ENCODE results near the gene TMEM92.
A peak's percentile ranks its signal among the peaks of the same experiment; 100 is the strongest.

TMEM92 gene

GRCh38 chr17:50274142-50274896 is at the start of gene TMEM92:
TSS of gene TMEM92 (plus strand) at chr17:50274466. CDS start at chr17:50274502, 36 bp downstream.
- peak; percentile 51 for DNase-seq

DNA sequence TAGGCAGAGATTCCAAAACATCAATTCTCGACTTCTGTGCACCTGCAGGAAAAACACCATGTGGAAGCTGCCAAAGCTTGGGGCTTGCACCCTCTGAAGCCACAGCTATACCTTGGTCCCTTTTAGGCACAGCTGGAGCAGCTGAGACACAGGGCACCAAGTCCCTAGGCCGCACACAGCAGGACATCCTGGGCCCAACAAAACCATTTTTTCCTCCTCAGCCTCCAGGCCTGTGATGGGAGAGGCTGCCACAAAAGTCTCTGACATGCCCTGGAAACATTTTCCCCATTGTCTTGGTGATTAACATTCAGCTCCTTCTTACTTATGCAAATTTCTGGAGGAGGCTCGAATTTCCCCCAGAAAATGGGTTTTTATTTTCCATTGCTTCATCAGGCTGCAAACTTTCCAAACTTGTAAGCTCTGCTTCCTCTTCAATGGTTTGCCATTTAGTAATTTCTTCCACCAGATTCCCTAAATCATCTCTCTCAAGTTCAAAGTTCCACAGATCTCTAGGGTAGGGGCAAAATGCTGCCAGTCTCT is 48.5 kb upstream of the TMEM92 start:
- no peak for DNase-seq

GRCh38 chr17:50234581-50234980 is 39.7 kb upstream of the TMEM92 start:
- DNase-seq = no peak

GRCh38 chr17:50237901-50238300 is 36.4 kb upstream of the TMEM92 start:
- DNase-seq = no peak

DNA sequence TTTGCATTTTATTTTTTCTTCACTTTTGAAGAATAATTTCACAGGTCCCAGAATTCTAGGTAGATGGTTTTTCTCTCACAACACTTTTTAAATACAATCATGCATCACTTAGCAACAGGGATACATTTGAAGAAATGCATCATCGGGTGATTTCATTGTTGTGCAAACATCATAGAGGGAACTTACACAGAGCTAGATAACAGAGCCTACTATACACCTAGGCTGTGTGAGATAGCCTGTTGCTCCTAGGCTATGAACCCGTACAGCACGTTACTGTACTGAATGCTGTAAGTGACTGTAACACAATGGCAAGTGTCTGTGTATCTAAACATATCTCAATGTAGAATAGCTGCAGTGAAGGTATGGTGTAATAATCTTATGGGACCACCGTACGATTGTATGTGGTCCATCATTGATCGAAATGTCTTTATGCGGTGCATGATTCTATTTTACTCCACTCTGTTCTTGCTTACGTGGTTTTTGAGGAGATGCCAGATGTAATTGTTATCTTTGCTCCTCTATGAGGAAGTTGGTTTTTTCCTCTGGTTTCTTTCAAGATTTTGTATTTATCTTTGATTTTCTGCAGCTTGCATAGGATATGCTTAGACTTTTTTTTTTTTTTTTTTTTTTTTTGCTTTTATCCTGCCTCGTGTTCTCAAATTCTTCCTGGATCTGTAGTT is 35.5 kb upstream of the TMEM92 start:
- no peak for DNase-seq

GRCh38 chr17:50239937-50240336 is 34.3 kb upstream of the TMEM92 start:
- no peak for DNase-seq

DNA sequence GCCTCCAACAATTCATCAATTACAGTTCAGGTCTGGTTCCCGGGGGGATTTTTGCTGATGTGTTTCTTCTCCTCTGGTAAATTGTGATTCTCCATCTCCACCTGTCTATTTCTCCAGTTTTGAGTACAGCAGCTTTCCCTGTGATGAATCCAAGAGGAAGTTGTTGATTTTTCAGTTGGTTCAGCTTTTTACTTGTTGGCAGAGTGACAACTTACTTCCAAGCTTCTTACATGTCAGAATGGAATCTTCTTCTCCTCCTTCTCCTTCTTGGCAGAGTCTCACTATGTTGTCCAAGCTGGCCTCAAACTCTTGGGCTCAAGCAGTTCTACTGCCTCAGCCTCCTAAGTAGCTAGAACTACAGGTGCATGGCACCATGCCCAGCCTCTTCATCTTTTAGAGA is 33.4 kb upstream of the TMEM92 start:
- no peak for DNase-seq

DNA sequence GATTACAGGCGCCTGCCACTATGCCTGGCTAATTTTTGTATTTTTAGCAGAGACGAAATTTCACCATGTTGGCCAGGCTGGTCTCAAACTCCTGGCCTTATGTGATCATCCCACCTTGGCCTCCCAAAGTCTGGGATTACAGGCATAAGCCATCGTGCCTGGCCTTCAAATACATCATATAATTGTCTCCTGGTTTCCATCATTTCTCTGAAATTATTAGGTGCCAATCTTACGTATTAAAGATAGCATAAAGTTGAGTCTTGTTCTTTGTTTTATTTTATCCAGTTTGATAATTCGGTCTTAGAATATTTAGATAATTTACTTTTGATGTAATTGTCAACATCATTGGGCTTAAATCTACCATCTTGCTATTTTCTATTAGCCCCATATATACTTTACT is 32.8 kb upstream of the TMEM92 start:
- DNase-seq = no peak

- DNase-seq = no peak
Measured at GRCh38 chr17:50244771-50245170, 29.5 kb upstream of the TMEM92 start.

GRCh38 chr17:50248255-50248654 is 26.0 kb upstream of the TMEM92 start:
- no peak for DNase-seq

- DNase-seq = no peak
Measured at GRCh38 chr17:50252781-50253180, 21.5 kb upstream of the TMEM92 start.

DNA sequence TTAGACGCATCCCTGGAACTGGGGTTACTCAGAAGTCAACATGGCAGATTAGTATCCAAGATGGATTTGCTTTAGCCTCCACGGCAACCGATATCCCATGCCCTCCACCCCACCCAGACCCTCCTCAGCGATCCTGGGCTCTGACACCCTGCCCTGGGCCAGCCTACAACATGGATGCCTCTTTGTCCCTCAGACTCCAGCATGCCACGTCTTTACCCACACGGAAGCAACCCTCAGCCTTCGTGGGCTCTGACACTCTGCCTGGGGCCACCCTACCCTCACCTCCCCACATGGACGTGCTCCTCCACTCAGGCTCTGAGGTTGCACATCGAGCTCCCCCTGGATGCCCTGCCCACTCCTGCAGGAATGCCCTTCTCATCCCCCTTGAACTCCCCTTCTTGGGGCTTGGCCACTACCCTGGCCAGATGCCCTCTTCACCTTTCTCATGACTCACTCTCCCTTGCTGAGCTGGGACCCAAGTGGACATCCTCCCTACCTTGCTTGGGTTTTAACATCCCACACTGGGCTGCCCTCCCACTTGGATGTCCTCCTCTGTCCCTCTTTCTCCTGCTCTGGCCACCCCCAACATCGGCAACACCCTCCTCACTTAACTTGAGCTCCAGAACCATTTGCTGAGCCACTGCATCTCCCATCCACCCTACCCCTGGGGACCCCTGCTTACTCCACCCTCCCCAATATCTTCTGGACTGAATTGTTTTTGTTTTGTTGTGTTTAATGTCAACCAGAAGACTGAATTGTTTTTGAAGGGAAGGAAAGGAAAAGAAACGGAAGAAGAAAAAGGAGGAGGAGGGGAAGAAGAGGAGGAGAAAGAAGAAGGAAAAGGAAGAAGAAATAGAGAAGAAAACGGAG is 18.3 kb upstream of the TMEM92 start:
- peak; percentile 38 for DNase-seq

- no peak for DNase-seq
Measured at GRCh38 chr17:50256826-50257618, 17.2 kb upstream of the TMEM92 start.

GRCh38 chr17:50257676-50258224 is 16.5 kb upstream of the TMEM92 start:
- peak; percentile 52 for DNase-seq

- DNase-seq = no peak
Measured at GRCh38 chr17:50258647-50259476, 15.4 kb upstream of the TMEM92 start.

DNA sequence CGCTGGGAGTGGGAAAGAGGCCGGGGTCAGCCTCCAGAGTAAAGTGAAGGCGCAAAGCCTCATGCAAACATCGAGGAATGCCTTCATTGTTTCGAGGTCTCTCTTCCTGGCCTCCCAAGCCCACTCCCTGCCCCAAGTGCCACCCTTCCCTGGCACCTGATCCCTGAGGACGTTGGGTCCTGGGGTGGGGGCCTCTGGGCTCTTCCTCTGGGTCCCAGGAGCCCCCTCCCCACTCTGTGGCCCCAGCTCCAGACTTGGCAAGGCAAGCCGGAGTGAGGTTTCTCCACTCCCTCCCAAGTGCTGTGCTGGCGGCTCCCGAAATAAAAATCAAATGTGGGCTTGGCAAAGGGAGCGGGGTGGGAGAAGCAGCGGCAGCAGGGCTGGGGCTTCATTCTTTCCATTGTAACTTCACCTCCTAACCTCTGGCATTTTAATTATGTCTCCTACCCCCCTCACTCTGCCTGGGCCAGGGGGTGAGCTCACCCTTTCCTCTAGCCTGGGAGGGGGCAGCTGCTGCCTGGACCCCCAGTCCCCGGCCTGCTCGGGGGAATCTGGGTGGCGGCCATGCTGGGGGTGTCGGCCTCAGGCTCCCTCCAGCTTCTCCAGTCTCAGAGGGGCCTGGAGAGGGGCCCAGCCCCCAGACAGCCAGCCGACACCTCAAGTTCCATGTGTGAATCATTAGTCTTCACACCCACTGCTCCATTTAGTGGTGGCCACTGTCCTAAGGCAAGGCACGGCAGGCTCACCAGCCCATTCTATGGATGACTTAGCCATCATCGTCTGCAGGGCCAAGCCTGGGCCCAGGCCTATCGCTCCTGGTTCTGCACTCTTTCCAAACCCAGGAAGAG is 14.6 kb upstream of the TMEM92 start:
- no peak for DNase-seq

DNA sequence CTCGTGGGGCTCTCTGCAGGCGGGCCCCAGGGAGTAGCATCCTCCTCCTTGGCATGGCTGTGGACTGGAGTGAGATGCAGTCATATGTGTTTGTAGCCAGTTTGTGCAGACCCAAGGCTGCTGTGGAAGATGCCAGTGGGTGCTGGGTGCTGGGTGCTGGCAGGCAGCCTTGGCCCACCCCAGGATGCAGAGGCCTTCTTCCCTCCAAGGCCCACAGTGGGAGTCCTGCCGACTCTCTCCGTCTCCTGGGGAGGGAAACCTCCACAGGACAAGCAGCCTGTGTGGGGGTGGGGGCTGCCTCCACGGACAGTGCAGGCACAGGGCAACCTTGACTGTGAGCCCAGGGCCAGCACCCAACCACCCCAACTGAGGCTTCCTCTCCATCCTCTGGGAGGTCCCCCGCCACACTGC is 13.8 kb upstream of the TMEM92 start:
- DNase-seq = peak; percentile 50

DNA sequence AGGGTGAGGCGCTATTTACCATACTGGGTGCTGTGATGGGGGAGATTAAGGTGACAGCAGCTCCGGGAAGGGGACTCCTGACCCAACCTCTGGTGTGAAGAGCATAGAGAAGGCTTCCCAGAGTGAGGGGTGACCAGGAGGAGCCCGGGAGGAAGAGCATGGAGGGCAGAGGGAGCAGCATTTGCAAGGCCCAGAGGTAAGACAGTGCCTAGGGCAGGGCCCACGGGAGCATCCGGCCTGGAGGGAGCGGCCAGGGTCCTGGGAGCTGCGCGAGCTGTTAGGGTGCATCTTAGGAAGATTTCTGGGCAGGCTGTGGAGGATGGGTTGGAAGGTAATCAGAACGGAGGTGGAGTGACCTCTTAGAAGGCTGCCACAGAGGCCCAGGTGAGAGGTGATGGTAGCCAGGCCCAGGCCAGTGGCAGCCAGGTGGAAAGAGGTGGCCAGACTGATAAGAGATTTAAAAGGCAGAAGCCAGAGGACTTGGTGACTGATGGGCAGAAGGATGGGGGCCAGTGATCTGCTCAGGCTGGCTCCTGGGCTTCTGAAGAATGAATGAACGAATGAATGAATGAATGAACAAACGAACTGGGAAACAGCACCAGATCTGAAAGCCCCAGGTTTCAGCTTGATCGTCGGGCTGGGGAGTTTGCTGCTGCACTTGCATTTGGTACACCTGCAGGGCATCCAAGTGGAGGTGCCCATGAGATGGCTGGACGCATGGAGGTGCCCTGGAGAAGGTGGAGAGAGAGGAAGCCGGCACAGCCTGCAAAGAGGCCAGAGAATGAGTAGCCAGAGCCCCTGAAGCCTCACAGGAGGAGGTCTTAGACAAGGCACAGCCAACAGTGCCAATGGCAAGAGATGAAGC is 13.0 kb upstream of the TMEM92 start:
- DNase-seq = no peak

Measured in activated effector memory CD4-positive, alpha-beta T cell treated with anti-CD3 and anti-CD28 coated beads, Interleukin-2, amount 50 U/mL, for 16 hours (primary cell).